HG03469 (cell line): ENCODE data around the gene FNDC3B.

Experiments
- ATAC-seq: cut with Tn5 transposase; IDR thresholded peaks from one replicate; pipeline ENCODE4 v1.9.1; 2021; ENCODE audit warnings: mild to moderate bottlenecking, moderate library complexity, moderate number of reproducible peaks; ENCODE audit not compliant: unreplicated experiment

Gene FNDC3B

GRCh38 chr3:172407872-172408271, 368.5 kb downstream of the FNDC3B start:
- ATAC-seq = no peak

- ATAC-seq = no peak
Observed at GRCh38 chr3:172410702-172411477, 371.5 kb downstream of the FNDC3B start.

- no peak for ATAC-seq
Observed at GRCh38 chr3:172411478-172411947, 372.1 kb downstream of the FNDC3B start.

- no peak for ATAC-seq
Observed at GRCh38 chr3:172415323-172415722, 375.9 kb downstream of the FNDC3B start.

- no peak for ATAC-seq
Observed at GRCh38 chr3:172437713-172438112, 398.3 kb downstream of the FNDC3B start.

- ATAC-seq = no peak
Observed at GRCh38 chr3:172438186-172438585, 398.8 kb downstream of the FNDC3B start.

- ATAC-seq = no peak
Observed at GRCh38 chr3:172441581-172441980, 402.2 kb downstream of the FNDC3B start.

GRCh38 chr3:172442606-172443005, 403.2 kb downstream of the FNDC3B start:
- ATAC-seq = no peak

GRCh38 chr3:172444821-172445220, 405.4 kb downstream of the FNDC3B start:
- no peak for ATAC-seq

GRCh38 chr3:172446198-172446597, 406.8 kb downstream of the FNDC3B start:
- ATAC-seq = no peak

GRCh38 chr3:172447611-172448579, 408.5 kb downstream of the FNDC3B start, which contains the start of gene GHSR:
TSS of gene GHSR (minus strand) at chr3:172448456. CDS start at chr3:172448413, 43 bp downstream.
- no peak for ATAC-seq

GRCh38 chr3:172448661-172449465, 409.5 kb downstream of the FNDC3B start:
- ATAC-seq = no peak

GRCh38 chr3:172449466-172450149, 410.2 kb downstream of the FNDC3B start:
- no peak for ATAC-seq
